A673 (cell line): ENCODE results near the gene SLC6A18. TPM values are rescaled to one million over a fixed set of nuclear protein-coding genes. Genes with fewer than 3 reads are reported as not detected.

Experiments used
- BruUV-seq: library from RNA; stranded (reverse); fragments of 400-500 nt; replicated peaks from 2 replicates; lab custom pipeline; 2021; lab: Mats Ljungman, UMichigan
- CTCF ChIA-PET: fragments of 300-600 bp; sonication (Branson Sonifier 250); formaldehyde crosslinking; loops from one replicate; lab custom pipeline; 2022; ENCODE audit warnings: antibody characterized with exemption; lab: Charles Lee
- POLR2A ChIA-PET: fragments of 300-600 bp; sonication (Branson Sonifier 250); formaldehyde crosslinking; loops from one replicate; lab custom pipeline; 2022; ENCODE audit warnings: antibody characterized with exemption; ENCODE audit not compliant: low non-redundant PET; lab: Charles Lee
- DNase-seq: peaks from one replicate; pipeline ENCODE4 v3.0.0-alpha.2; 2015; ENCODE audit warnings: low spot score
- H3K27ac ChIP-seq: fragments of 200-600 bp; sonication (generic); 2 replicates; pipeline ENCODE4 v1.5.1; 2016; ENCODE audit warnings: mixed run types, low read depth, mild to moderate bottlenecking, mixed read lengths, antibody characterized with exemption, low read length; ENCODE audit not compliant: poor library complexity, severe bottlenecking
- H3K27me3 ChIP-seq: fragments of 200-600 bp; sonication (generic); replicated peaks from 2 replicates; pipeline ENCODE4 v1.6.1; 2017; ENCODE audit warnings: mixed run types, low read depth, mild to moderate bottlenecking, mixed read lengths, antibody characterized with exemption, low read length; ENCODE audit not compliant: insufficient read depth, poor library complexity
- H3K36me3 ChIP-seq: fragments of 200-600 bp; sonication (generic); 2 replicates; pipeline ENCODE4 v1.6.1; 2016; ENCODE audit warnings: mixed run types, mild to moderate bottlenecking, mixed read lengths, antibody characterized with exemption, low read length; ENCODE audit not compliant: insufficient read depth, poor library complexity, severe bottlenecking
- H3K4me1 ChIP-seq: fragments of 200-600 bp; sonication (generic); 2 replicates; pipeline ENCODE4 v1.6.1; 2017; ENCODE audit warnings: mixed run types, mild to moderate bottlenecking, mixed read lengths, antibody characterized with exemption, low read length; ENCODE audit not compliant: insufficient read depth, poor library complexity, severe bottlenecking
- H3K4me3 ChIP-seq: fragments of 200-600 bp; sonication (generic); 2 replicates; pipeline ENCODE4 v1.5.1; 2016; ENCODE audit warnings: low read depth, mixed run types, mild to moderate bottlenecking, mixed read lengths, low read length; ENCODE audit not compliant: poor library complexity, severe bottlenecking
- H3K9me3 ChIP-seq: fragments of 200-600 bp; sonication (generic); 2 replicates; pipeline ENCODE4 v1.6.1; 2016; ENCODE audit warnings: mixed run types, low read depth, mild to moderate bottlenecking, mixed read lengths, antibody characterized with exemption, low read length; ENCODE audit not compliant: poor library complexity, severe bottlenecking
- EZH2 ChIP-seq: fragments of 200-600 bp; sonication (generic); IDR thresholded peaks from 2 replicates; pipeline ENCODE4 v1.6.1; 2017; ENCODE audit warnings: borderline replicate concordance, low read depth, mild to moderate bottlenecking, mixed read lengths, antibody characterized with exemption, low read length; ENCODE audit not compliant: poor library complexity, severe bottlenecking
- intact Hi-C: fragments of 100-400 bp; cut with micrococcal nuclease; formaldehyde crosslinking; loops from one replicate; pipeline ENCODE4 v1.10.0; 2022; ENCODE audit not compliant: unreplicated experiment
- total RNA-seq: library from RNA; stranded (reverse); gene quantifications from 2 replicates; pipeline ENCODE4 v1.2.3, GENCODE V29; 2021
- TF ChIP-seq, protein P1 (sequence below): fragments of 300-800, 200-600 bp; sonication (generic); conservative IDR thresholded peaks from 2 replicates; pipeline ENCODE4 v1.5.1; 2017; ENCODE audit warnings: low read depth, mild to moderate bottlenecking, antibody characterized with exemption, low read length, moderate library complexity, mixed read lengths

The SLC6A18 gene
- total RNA-seq, 1 experiment from 2014 or later: not detected

DNA sequence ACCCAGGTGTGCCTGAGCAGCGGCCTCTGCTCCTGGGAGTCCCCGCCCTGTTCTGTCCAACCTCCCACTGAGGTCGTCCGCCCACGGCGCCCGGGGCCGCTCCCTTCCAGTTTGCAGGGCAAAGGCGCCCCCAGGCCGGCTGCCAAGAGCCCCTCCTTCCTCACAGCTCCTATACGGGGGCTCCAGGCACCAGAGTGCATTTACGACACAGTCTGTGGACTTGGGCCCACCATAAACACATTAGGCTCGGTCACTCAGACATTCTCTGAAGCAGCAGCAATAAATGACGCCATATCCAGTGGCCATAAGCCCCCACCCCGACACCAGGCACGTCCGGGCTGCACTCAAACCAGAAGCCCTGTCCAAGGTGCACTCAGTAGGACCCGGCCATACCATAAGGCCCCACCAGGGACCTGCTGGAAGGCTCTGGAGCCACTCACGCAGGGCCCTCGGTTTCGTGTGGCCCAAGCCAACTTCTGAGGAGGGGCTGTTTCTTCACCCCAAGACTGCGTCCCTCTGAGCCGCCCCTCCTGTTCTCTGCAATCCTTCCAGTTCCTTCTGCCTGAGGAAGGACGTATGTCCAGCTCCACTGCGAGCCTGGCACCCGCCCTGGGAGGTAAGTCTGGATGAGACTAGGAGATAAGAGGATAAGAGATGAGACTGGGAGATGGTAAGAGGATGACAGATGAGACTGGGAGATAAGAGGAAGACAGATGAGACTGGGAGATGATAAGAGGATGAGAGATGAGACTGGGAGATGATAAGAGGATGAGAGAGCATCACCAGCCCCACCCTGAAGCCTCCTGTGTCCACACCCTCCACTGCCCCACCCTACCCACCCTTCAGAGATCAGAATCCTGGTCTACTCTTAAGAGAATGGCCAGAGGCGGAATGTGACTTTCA is 26.7 kb downstream of the SLC6A18 start:
- no TSS peak for BruUV-seq
- ChIA-PET CTCF (no interaction called here), POLR2A (no interaction called here)
- no peaks in the 10 kb centered on the region for H3K9me3 ChIP-seq
- TF ChIP-seq, protein P1, sequence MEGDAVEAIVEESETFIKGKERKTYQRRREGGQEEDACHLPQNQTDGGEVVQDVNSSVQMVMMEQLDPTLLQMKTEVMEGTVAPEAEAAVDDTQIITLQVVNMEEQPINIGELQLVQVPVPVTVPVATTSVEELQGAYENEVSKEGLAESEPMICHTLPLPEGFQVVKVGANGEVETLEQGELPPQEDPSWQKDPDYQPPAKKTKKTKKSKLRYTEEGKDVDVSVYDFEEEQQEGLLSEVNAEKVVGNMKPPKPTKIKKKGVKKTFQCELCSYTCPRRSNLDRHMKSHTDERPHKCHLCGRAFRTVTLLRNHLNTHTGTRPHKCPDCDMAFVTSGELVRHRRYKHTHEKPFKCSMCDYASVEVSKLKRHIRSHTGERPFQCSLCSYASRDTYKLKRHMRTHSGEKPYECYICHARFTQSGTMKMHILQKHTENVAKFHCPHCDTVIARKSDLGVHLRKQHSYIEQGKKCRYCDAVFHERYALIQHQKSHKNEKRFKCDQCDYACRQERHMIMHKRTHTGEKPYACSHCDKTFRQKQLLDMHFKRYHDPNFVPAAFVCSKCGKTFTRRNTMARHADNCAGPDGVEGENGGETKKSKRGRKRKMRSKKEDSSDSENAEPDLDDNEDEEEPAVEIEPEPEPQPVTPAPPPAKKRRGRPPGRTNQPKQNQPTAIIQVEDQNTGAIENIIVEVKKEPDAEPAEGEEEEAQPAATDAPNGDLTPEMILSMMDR: no peak
- no peak for TF ChIP-seq EZH2
- DNase-seq: no peak
- H3K27ac ChIP-seq: no peak overlapping the region
- intact Hi-C loops: no loop called here
- no peaks in the 10 kb centered on the region for H3K4me1 ChIP-seq
- H3K4me3 ChIP-seq: no peak overlapping the region
- H3K27me3 ChIP-seq: peaks cover 22% of the 10 kb centered on the region
- no peaks in the 10 kb centered on the region for H3K36me3 ChIP-seq

DNA sequence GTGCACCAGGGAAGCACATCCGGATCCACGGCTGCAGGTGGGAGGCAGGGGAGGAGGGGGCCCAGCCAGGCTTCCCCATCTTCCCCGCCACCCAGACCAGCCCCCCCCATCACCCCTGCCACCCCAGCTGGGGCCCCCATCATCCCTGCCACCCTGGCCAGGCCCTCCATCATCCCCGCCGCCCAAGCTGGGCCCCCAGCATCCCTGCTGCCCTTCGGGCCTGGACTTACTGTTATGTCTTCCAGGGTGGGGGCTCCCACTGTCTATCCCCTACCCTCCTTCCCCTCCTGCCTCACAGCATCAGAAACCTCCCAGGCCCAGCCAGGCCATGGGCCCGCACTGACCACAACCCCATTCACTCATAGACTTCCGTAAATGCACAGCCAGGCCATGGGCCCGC is 27.5 kb downstream of the SLC6A18 start:
- no TSS peak for BruUV-seq
- ChIA-PET POLR2A (no interaction called here), CTCF (no interaction called here)
- intact Hi-C loops: no loop called here
- H3K4me3 ChIP-seq: no peak overlapping the region
- no peak for DNase-seq
- H3K27me3 ChIP-seq: peaks cover 17% of the 10 kb centered on the region
- no peaks in the 10 kb centered on the region for H3K4me1 ChIP-seq
- H3K9me3 ChIP-seq: no peaks in the 10 kb centered on the region
- no peak for TF ChIP-seq EZH2
- TF ChIP-seq, protein P1: no peak
- H3K36me3 ChIP-seq: no peaks in the 10 kb centered on the region
- no peak overlapping the region for H3K27ac ChIP-seq

DNA sequence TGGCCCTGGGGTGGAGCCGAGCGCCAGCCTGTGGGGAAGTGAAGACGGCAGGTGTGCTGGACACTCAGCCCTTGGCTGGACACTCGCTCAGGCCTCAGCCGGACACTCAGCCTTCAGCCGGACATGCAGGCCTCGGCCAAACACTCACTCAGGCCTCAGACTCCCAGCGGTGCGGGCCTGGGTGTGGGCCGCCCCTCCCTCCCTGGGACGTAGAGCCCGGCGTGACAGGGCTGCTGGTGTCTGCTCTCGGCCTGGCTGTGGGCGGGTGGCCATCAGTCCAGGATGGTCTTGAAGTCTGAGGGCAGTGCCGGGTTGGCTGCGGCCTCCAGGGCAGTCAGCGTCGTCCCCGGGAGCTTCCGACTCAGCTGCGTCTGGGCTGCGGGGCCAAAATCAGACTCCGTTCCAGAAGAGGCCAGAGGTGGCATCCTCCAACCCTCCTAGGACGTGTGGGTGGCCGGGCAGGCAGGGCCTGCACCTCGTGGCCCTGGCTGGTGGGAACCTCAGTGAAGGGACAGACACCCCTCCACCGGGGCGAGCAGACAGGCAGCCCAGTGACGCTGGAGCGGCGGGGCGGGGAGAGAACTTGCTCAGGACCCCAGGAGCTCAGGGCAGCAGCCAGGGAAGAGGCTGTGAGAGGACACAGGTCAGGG is 28.4 kb downstream of the SLC6A18 start:
- CTCF ChIA-PET: no interaction called here
- POLR2A ChIA-PET: no interaction called here

More for the DNA sequence above, 28.4 kb downstream of the SLC6A18 start:
- DNase-seq: no peak
- no peaks in the 10 kb centered on the region for H3K9me3 ChIP-seq
- TF ChIP-seq, protein P1: no peak
- no peak for TF ChIP-seq EZH2
- H3K4me1 ChIP-seq: no peaks in the 10 kb centered on the region
- BruUV-seq: no TSS peak
- H3K36me3 ChIP-seq: no peaks in the 10 kb centered on the region
- intact Hi-C loops: no loop called here
- H3K27ac ChIP-seq: no peak overlapping the region
- no peak overlapping the region for H3K4me3 ChIP-seq
- H3K27me3 ChIP-seq: peaks cover 9% of the 10 kb centered on the region
